Activated CD4-positive, alpha-beta T cell treated with anti-CD3 and anti-CD28 coated beads, Interleukin-2, amount 10 ng/mL, durations not matched to agents 7 days and 5 days (primary cell): ENCODE results near the gene XYLT2. TPM values are rescaled to one million over a fixed set of nuclear protein-coding genes. Genes with fewer than 3 reads are reported as not detected.

Experiments
- CTCF ChIA-PET: fragments of 350-600 bp; sonication (Branson Sonifier 250); formaldehyde crosslinking; loops from one replicate; lab custom pipeline; 2021; ENCODE audit warnings: antibody characterized with exemption; lab: Charles Lee
- POLR2A ChIA-PET: fragments of 350-600 bp; sonication (Branson Sonifier 250); formaldehyde crosslinking; loops from one replicate; lab custom pipeline; 2021; ENCODE audit warnings: antibody characterized with exemption; lab: Charles Lee
- DNase-seq: peaks from one replicate; pipeline ENCODE4 v3.0.0-alpha.2; 2020
- H3K27ac Mint-ChIP-seq: one replicate; pipeline ENCODE4 v1.8.0; 2021; ENCODE audit warnings: mild to moderate bottlenecking, moderate library complexity, mixed read lengths
- H3K27me3 Mint-ChIP-seq: one replicate; pipeline ENCODE4 v1.8.0; 2021; ENCODE audit warnings: mixed read lengths
- H3K36me3 Mint-ChIP-seq: one replicate; pipeline ENCODE4 v1.8.0; 2021; ENCODE audit warnings: low read depth, mixed read lengths
- H3K4me1 Mint-ChIP-seq: one replicate; pipeline ENCODE4 v1.8.0; 2021; ENCODE audit warnings: mixed read lengths
- H3K4me3 Mint-ChIP-seq: one replicate; pipeline ENCODE4 v1.8.0; 2021; ENCODE audit warnings: mild to moderate bottlenecking, moderate library complexity, mixed read lengths
- H3K9me3 Mint-ChIP-seq: one replicate; pipeline ENCODE4 v1.8.0; 2021; ENCODE audit warnings: mixed read lengths
- total RNA-seq, 2 experiments: library from RNA; stranded (reverse); gene quantifications; one replicate each; pipeline ENCODE4 v1.2.3, GENCODE V29; 2021

The XYLT2 gene
- total RNA-seq, 2 experiments from 2014 or later, result 22.1 to 23.6 TPM

DNA sequence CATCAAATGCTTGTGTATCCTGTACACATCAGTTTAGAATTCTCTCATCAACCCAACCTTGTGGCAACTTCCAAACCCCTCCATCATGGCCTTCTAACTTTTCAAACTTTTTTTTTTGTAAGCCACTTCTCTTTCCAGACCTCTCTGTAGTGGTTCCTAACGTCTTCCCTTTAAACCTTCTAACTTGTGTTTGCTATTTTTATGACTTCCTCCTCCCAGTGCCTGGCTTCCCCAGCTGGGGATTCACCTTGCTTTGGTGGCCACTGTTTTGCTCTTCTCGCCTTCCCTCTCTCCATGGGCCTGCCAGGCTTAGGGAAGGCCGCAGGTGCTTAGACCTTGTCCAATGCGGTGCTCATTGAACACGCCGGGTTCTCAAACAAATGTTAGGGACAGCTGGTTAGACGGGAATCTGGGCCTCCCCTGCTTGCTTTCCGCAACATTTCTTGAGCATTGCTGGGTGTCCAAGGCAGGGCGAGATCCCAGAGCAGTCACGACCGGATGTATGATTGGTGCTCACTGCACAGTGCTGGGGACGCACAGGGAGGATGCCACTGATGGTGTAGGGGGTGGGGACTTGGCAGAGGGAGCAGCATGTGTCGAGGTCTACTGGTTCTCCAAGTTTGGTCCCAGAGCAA is 1.1 kb upstream of the XYLT2 start:
- ChIA-PET POLR2A (no interaction called here), CTCF (interaction anchor here (1.1 to 5.5 kb wide), 4 partner anchors 13 to 53 kb away, joined by 3 to 28 read pairs (median 10); partner anchors contain the start of gene LRRC59)
- H3K9me3 Mint-ChIP-seq, result no peaks in the 10 kb centered on the region
- no peaks in the 10 kb centered on the region for H3K36me3 Mint-ChIP-seq
- peak overlapping the region; percentile 77 for H3K27ac Mint-ChIP-seq
- H3K4me1 Mint-ChIP-seq, result peaks cover 35% of the 10 kb centered on the region
- DNase-seq, result no peak
- peak overlapping the region; percentile 70 for H3K4me3 Mint-ChIP-seq
- no peaks in the 10 kb centered on the region for H3K27me3 Mint-ChIP-seq

DNA sequence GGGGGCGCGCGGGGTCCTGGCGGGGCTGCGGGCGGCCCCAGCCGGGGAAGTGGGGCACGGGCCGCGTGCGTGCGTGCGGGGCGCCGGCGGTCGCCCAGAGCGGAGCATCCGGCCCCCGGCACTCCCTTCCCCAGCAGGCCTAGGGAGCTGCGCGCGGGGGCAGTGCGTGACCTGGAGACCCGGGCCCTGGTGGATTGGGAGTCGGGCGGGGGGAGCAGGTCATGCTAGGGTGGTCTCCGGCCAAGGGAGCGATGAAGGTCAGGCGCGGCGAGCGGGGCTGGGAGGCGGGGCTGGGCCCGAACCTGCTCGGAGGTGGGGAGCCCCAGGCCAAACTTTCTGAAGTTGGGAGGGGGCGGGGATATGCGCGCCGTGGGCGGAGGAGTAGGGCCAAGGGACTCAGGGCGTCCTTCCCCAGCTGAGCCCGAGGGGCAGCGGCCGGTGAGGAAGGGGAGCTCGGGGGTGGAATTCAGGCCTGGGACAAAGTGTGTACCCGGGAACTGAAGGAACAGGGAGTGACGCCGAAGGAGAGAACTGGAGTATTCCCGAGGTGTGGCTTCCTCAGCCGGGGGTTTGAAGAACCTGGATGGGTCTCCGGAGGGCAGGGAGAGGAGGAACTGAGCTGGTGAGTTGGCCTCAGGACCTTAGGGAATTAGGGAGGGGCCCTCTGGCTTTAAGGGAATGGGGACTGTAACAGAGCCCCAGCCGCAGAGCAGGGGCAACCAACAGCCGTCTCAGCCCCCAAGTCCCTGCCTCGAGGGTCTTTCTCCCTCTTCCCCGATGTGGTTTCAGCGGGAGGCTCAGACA is 589 bp downstream of the XYLT2 start:
- H3K27ac Mint-ChIP-seq, result peak overlapping the region; percentile 92
- H3K27me3 Mint-ChIP-seq, result no peaks in the 10 kb centered on the region
- peak; percentile 47 for DNase-seq
- H3K36me3 Mint-ChIP-seq, result no peaks in the 10 kb centered on the region
- H3K4me1 Mint-ChIP-seq, result peaks cover 35% of the 10 kb centered on the region
- H3K4me3 Mint-ChIP-seq, result peak overlapping the region; percentile 88
- H3K9me3 Mint-ChIP-seq, result no peaks in the 10 kb centered on the region
- ChIA-PET CTCF (interaction anchor here (0.7 to 5.5 kb wide), 5 partner anchors 15 to 1488 kb away, joined by 3 to 28 read pairs (median 3); partner anchors contain the start of gene LRRC59), POLR2A (no interaction called here)

DNA sequence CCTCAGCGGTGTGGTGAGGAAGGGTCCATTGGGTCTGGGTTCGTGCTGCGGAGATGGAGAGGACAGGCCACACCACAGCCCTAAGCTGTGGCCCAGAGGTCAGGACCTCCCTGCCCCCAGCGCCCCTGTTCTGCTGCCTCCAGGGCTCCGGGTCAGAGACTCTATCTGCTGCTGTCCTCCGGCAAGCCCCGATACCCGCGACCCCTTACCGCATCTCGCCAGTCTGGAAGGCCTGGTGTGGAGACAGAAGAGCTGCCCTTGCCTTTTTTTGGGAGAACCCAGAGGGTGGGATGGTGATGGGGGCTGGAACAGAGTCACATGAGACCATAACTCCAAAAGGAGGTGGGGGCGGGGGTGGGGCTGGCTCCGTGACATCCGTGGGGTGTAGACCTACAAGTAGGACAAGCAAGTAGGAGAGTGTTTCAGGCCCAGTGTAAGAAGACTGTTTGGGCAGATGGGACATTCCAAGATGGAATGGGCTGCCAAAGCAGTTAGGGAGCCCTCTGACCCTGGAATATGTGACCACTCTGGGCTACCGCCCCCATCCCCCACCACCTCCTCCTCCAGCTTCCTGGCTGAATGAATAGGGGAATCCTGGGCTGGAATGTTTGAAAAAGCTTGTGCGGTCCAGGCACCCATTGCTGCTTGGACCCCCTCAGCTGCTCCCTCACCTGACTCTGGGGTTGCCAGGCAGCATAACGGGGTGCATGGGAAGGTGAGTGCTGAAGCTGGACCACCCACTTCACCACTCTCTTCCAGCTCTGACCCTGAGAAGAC is 1.4 kb downstream of the XYLT2 start:
- POLR2A ChIA-PET, result no interaction called here
- H3K9me3 Mint-ChIP-seq, result no peaks in the 10 kb centered on the region
- H3K4me1 Mint-ChIP-seq, result peaks cover 36% of the 10 kb centered on the region
- H3K27me3 Mint-ChIP-seq, result no peaks in the 10 kb centered on the region
- DNase-seq, result no peak
- no peaks in the 10 kb centered on the region for H3K36me3 Mint-ChIP-seq
- CTCF ChIA-PET, result interaction anchor here (0.7 to 5.5 kb wide), 3 partner anchors 15 to 1489 kb away, joined by 3 to 28 read pairs (median 14); partner anchors contain the start of gene LRRC59
- H3K27ac Mint-ChIP-seq, result peak overlapping the region; percentile 92
- peak overlapping the region; percentile 88 for H3K4me3 Mint-ChIP-seq

DNA sequence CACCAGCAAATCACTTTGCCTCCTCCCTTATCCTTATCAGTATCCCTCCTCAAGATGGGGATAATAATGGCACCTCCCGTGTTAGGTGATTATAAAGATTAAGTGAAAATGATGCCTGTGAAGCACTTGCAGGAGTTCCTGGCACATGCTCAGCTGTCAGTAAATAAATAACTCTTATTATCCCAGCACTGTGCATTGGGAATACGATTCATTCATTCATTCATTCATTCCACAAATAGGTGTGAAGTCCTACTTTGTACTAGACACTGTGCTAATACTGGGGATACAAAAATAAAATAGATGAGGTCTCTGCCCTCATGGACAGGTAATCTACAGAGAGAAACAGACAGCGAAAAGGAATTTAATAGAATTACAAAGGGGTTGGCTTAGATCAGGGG is 2.0 kb downstream of the XYLT2 start:
- POLR2A ChIA-PET, result no interaction called here
- Mint-ChIP-seq H3K4me1 (peaks cover 36% of the 10 kb centered on the region), H3K4me3 (peak overlapping the region; percentile 88), H3K36me3 (no peaks in the 10 kb centered on the region), H3K27ac (peak overlapping the region; percentile 64), H3K9me3 (no peaks in the 10 kb centered on the region), H3K27me3 (no peaks in the 10 kb centered on the region)
- CTCF ChIA-PET, result interaction anchor here (1.1 to 5.5 kb wide), 7 partner anchors 10 to 50 kb away, joined by 3 to 28 read pairs (median 3); partner anchors contain the start of gene LRRC59
- DNase-seq, result no peak

DNA sequence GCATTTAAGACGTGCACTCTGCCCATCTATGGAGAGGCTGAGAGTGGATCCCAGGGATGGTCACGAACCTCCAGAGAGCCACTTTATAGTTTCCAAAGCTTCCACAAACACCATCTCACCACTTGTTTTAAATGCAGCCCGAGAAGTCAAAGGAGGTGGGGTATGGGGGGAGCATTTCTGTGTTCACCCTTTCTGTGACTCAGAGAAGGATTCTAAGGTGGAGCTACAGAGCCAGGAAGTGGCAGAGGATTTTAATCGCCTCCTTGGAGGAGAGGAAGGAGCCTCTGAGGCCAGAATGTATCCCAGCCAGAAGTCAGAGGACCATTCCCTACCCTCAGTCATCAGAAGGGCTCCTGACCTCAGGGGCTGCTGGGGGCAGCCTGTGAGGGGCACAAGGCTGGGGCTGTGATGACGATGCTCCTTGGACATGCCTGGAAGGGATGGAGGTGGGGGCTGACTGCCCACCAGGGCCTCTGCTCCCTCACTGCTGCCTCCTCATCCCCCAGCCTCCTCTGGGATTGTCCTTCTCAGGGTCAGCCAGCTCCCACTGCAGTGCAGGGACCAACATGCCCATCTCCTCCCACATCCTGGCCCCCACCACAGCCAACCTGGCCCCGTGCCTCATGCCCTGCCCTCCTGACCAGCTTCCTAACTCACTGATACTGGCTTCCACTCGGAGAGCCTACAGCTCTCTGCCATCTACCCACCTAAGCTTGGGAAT is 2.8 kb downstream of the XYLT2 start:
- Mint-ChIP-seq H3K9me3 (no peaks in the 10 kb centered on the region), H3K27me3 (no peaks in the 10 kb centered on the region), H3K4me3 (no peak overlapping the region), H3K36me3 (no peaks in the 10 kb centered on the region), H3K4me1 (peaks cover 36% of the 10 kb centered on the region), H3K27ac (no peak overlapping the region)
- ChIA-PET POLR2A (no interaction called here), CTCF (interaction anchor here (1.1 to 5.5 kb wide), 6 partner anchors 9 to 49 kb away, joined by 3 to 28 read pairs (median 3); partner anchors contain the start of gene LRRC59)
- no peak for DNase-seq

DNA sequence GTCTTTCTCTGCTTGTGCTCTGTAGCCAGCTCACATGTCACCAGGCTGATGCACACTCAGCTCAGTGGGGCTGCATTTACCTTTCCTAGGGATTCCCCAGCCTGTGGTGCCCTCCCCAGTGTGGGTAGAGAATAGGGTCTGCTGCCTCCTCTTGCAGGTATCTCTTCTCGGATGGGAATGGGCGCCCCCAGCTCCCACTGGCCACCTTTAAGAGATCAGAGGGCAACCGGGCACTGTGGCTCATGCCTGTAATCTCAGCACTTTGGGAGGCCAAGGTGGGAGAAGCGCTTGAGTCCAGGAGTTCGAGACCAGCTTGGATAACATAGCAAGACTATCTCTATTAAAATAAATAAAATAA is 3.3 kb downstream of the XYLT2 start:
- no peak overlapping the region for H3K4me3 Mint-ChIP-seq
- no peaks in the 10 kb centered on the region for H3K9me3 Mint-ChIP-seq
- H3K4me1 Mint-ChIP-seq, result peaks cover 36% of the 10 kb centered on the region
- DNase-seq, result no peak
- ChIA-PET POLR2A (no interaction called here), CTCF (interaction anchor here (0.6 to 5.5 kb wide), 8 partner anchors 9 to 48 kb away, joined by 3 to 28 read pairs (median 3); partner anchors contain the start of gene LRRC59)
- H3K27me3 Mint-ChIP-seq, result no peaks in the 10 kb centered on the region
- no peak overlapping the region for H3K27ac Mint-ChIP-seq
- peaks cover under 1% of the 10 kb centered on the region for H3K36me3 Mint-ChIP-seq

DNA sequence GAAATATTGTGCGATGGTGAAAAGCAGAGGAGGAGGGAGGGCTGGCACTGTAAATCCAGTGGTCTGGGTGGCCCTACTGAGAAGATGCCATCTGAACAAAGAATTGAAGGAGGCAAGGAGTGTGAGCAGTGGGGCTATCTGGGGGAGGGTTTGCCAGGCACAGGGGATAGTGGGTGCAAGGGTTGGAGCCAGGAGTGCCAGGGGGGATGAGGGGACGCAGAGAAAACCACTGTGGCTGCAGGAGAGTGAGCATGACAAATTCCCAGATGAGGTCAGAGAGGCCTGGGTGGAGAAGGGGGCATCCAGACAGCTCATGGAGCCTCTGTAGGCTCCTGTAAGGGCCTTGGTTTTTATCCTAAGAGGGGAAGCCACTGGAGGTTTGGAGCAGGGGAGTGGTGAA is 4.8 kb downstream of the XYLT2 start:
- CTCF ChIA-PET, result interaction anchor here (0.7 to 2.1 kb wide), 4 partner anchors 9 to 46 kb away, joined by 3 to 6 read pairs (median 3); partner anchors contain the start of gene LRRC59

DNA sequence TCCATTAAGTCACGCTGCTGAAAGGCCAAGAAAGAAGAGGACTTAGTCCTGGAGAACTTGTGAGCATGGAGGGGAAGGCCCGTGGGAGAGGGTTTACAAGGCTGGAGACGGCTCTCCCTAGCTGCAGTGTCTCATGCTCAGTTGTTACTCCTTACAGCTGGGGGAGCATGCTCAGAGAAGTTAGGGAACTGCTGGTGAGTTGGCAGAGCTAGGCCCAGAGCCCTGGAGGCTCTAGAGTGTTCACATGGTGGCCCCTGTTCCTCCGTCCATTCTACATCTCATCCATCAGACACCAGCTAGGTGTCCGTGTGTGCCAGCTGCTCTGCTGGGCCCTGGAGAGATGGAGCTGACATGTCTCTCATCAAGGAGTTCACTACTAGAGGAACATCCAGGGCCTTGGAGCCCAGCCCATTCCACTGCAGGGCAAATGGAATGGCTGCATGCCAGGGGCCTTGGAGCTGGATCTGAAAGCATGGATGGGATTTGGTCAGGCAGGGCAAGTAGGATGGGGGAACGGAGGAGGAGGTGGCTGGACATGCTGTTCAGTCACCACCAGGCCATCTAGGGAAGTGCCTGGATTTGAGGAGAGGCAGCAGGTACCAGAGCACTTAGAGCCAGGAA is 6.3 kb downstream of the XYLT2 start:
- Mint-ChIP-seq H3K27me3 (no peaks in the 10 kb centered on the region), H3K9me3 (no peaks in the 10 kb centered on the region), H3K27ac (peak overlapping the region; percentile 47), H3K4me1 (peaks cover 19% of the 10 kb centered on the region), H3K36me3 (peaks cover 3% of the 10 kb centered on the region), H3K4me3 (no peak overlapping the region)
- CTCF ChIA-PET, result interaction anchor here (0.6 to 2.1 kb wide), 4 partner anchors 9 to 133 kb away, joined by 3 to 6 read pairs (median 4); no protein-coding TSS in a partner anchor
- DNase-seq, result no peak
- POLR2A ChIA-PET, result no interaction called here

More for the DNA sequence above, 4.8 kb downstream of the XYLT2 start:
- DNase-seq, result no peak
- Mint-ChIP-seq H3K4me1 (peaks cover 27% of the 10 kb centered on the region), H3K27me3 (no peaks in the 10 kb centered on the region), H3K36me3 (peaks cover 3% of the 10 kb centered on the region), H3K4me3 (no peak overlapping the region), H3K27ac (peak overlapping the region; percentile 62), H3K9me3 (no peaks in the 10 kb centered on the region)
- POLR2A ChIA-PET, result no interaction called here

DNA sequence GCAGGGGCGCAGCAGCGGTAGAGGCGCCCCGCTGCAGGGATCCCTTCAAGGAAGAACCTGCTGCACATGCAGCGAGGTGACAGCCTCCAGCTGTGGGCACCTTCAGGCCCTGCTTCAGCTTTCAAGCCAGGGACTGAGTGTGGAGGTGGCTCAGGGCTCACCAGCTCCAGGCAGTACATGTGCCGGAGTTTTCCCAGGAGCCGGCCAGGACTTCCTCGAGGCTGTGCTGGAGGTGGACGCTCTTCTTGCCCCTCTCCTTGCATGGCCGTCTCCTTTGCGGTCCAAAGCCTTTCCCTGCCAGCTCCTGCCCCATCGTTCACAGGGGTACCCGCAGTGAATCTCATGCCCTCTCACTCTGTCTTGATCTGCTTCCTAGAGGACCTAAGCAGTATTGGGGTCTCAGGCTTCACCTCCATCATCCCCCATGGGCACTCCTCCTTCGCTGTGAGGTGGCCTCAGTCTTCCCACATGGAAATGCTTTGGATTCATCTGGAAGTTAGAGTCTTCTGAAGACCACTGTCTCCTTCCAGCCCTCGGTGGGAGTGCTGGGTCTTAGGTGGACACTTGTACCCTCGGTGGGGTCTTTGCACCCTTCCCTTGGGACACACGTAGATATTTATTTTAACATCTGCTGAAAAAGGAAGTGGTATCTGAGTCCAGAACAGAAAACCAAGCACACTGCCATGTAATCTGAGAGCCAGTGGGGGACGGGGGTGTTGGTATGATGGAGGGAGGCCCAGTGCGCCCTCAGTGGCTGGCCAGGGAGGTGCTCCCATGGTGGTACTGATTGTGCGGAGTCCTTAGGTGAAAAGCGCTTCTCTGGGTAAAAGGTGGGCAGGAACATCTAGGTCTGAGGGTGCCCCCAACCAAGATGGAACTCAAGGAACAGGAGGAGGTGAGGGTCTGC is 7.0 kb downstream of the XYLT2 start:
- Mint-ChIP-seq H3K9me3 (no peaks in the 10 kb centered on the region), H3K4me1 (peaks cover 12% of the 10 kb centered on the region), H3K4me3 (no peak overlapping the region), H3K27ac (peak overlapping the region; percentile 9), H3K36me3 (peaks cover 7% of the 10 kb centered on the region), H3K27me3 (no peaks in the 10 kb centered on the region)
- ChIA-PET POLR2A (no interaction called here), CTCF (interaction anchor here (0.7 to 2.1 kb wide), 3 partner anchors 8 to 45 kb away, joined by 3 to 6 read pairs (median 5); partner anchors contain the start of gene LRRC59)
- no peak for DNase-seq

DNA sequence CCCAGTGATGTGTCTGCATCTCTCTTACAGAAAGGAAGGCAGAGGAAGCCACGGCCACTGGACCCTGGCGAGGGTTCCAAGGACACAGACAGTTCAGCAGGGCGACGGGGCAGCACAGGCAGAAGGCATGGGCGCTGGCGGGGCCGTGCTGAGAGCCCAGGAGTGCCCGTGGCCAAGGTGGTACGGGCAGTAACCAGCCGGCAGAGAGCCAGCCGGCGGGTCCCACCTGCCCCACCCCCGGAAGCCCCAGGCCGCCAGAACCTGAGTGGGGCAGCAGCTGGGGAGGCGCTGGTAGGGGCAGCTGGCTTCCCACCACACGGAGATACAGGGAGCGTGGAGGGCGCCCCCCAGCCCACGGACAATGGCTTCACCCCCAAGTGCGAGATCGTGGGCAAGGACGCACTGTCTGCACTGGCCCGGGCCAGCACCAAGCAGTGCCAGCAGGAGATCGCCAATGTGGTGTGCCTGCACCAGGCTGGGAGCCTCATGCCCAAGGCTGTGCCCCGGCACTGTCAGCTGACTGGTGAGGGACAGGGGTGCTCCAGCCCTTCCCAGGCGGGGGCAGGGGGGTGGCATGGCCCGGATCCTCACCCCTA is 7.8 kb downstream of the XYLT2 start:
- H3K36me3 Mint-ChIP-seq, result peaks cover 11% of the 10 kb centered on the region
- no peak overlapping the region for H3K27ac Mint-ChIP-seq
- no peak overlapping the region for H3K4me3 Mint-ChIP-seq
- ChIA-PET CTCF (interaction anchor here (1.6 kb wide), 1 partner anchor 44 kb away, joined by 5 read pairs; the partner anchor contains the start of gene LRRC59), POLR2A (no interaction called here)
- H3K9me3 Mint-ChIP-seq, result no peaks in the 10 kb centered on the region
- H3K4me1 Mint-ChIP-seq, result peaks cover 5% of the 10 kb centered on the region
- no peak for DNase-seq
- no peaks in the 10 kb centered on the region for H3K27me3 Mint-ChIP-seq
